A549 (cell line): ENCODE measurements around the gene ITSN1. TPM values are rescaled to one million over a fixed set of nuclear protein-coding genes. Genes with fewer than 3 reads are reported as not detected.

Experiments
- ATAC-seq, 2 experiments: fragments of 200-7000 bp in 1 of 2; fragments of >200 bp in 1 of 2; cut with Nextera tagmentation in 1 of 2; cut with Tn5 transposase in 1 of 2; 3 replicates each; pipeline versions ENCODE4 v1.8.0 to v1.9.1; 2018 to 2020; ENCODE audit warnings: mild to moderate bottlenecking in 1 of 2, moderate library complexity in 1 of 2
- CTCF ChIA-PET: fragments of 300-600 bp; sonication (Branson Sonifier 250); formaldehyde crosslinking; extraction: SDS; loops from one replicate; lab custom pipeline; 2021; ENCODE audit warnings: antibody characterized with exemption, inconsistent platforms; lab: Yijun Ruan, JAX
- POLR2A ChIA-PET: fragments of 350-600 bp; formaldehyde crosslinking; extraction: SDS; loops from one replicate; lab custom pipeline; 2021; ENCODE audit warnings: antibody characterized with exemption, inconsistent platforms; lab: Yijun Ruan, JAX
- DNase-seq, 2 experiments: peaks; one replicate each; pipeline versions ENCODE4 v3.0.0 to v3.0.0-alpha.2; 2011 to 2016; ENCODE audit warnings: low read depth in 1 of 2, low spot score in 1 of 2
- FAIRE-seq: peaks from 2 replicates; lab custom pipeline; 2011; peaks lifted over from hg19 to GRCh38; lab: Jason Lieb, UNC
- H3K27ac ChIP-seq, 2 experiments: fragments of >200 bp; sonication (Bioruptor Twin); formaldehyde crosslinking; 3 replicates each; pipeline ENCODE4 v1.5.1; 2016 to 2017
- H3K4me1 ChIP-seq: fragments of >200 bp; sonication (Bioruptor Twin); formaldehyde crosslinking; 3 replicates; pipeline ENCODE4 v1.6.1; 2016
- H3K4me2 ChIP-seq: fragments of >200 bp; sonication (Bioruptor Twin); formaldehyde crosslinking; 3 replicates; pipeline ENCODE4 v1.6.1; 2016
- H3K4me3 ChIP-seq: fragments of >200 bp; sonication (Bioruptor Twin); formaldehyde crosslinking; 3 replicates; pipeline ENCODE4 v1.5.1; 2016
- H3K9me3 ChIP-seq: fragments of >200 bp; sonication (Bioruptor Twin); formaldehyde crosslinking; 3 replicates; pipeline ENCODE4 v1.6.1; 2016
- BHLHE40 ChIP-seq: IDR thresholded peaks from 2 replicates; pipeline ENCODE4 v1.6.1; 2012; ENCODE audit warnings: low read depth, low read length, inconsistent platforms
- CBX8 ChIP-seq: fragments of 200-600 bp; sonication (generic); IDR thresholded peaks from 2 replicates; pipeline ENCODE4 v1.6.1; 2016
- CEBPB ChIP-seq, 2 experiments: fragments of >200 bp in 1 of 2; sonication (Bioruptor Twin) in 1 of 2; formaldehyde crosslinking in 1 of 2; IDR thresholded peaks; 2 replicates each; pipeline ENCODE4 v1.6.1; 2012 to 2016
- CHD4 ChIP-seq: fragments of 200-600 bp; sonication (generic); IDR thresholded peaks from 2 replicates; pipeline ENCODE4 v1.6.1; 2016; ENCODE audit warnings: antibody characterized with exemption, mild to moderate bottlenecking, borderline replicate concordance
- EHF ChIP-seq: fragments of 250-450 bp; sonication (Bioruptor Pico); IDR thresholded peaks from 2 replicates; pipeline ENCODE4 v1.5.0; 2020; ENCODE audit warnings: mild to moderate bottlenecking
- EHMT2 ChIP-seq: fragments of 200-600 bp; sonication (generic); IDR thresholded peaks from 2 replicates; pipeline ENCODE4 v1.6.1; 2016; ENCODE audit warnings: antibody characterized with exemption, low read depth, mild to moderate bottlenecking, moderate library complexity
- ESRRA ChIP-seq: fragments of 150-350 bp; IDR thresholded peaks from 2 replicates; pipeline ENCODE4 v1.6.1; 2014; ENCODE audit warnings: mild to moderate bottlenecking, low read length, borderline replicate concordance
- FOSB ChIP-seq: fragments of 250-450 bp; sonication (Bioruptor Pico); IDR thresholded peaks from 2 replicates; pipeline ENCODE4 v1.5.0; 2020; ENCODE audit warnings: mild to moderate bottlenecking, moderate library complexity
- FOSL2 ChIP-seq, 2 experiments: fragments of 450-650 bp in 1 of 2; fragments of >200 bp in 1 of 2; sonication (Bioruptor Twin) in 1 of 2; formaldehyde crosslinking; IDR thresholded peaks; 2 replicates each; pipeline versions ENCODE4 v1.5.0 to v1.6.1; 2016 to 2020; ENCODE audit warnings: mild to moderate bottlenecking in 1 of 2, moderate library complexity in 1 of 2
- HOXA7 ChIP-seq: fragments of 250-450 bp; sonication (Bioruptor Pico); IDR thresholded peaks from 2 replicates; pipeline ENCODE4 v1.5.0; 2020; ENCODE audit warnings: mild to moderate bottlenecking, moderate library complexity
- HOXB13 ChIP-seq: fragments of 250-450 bp; sonication (Bioruptor Pico); IDR thresholded peaks from 2 replicates; pipeline ENCODE4 v1.5.0; 2020; ENCODE audit warnings: low read depth, mild to moderate bottlenecking, moderate library complexity
- JUNB ChIP-seq: fragments of >200 bp; sonication (Bioruptor Twin); formaldehyde crosslinking; IDR thresholded peaks from 2 replicates; pipeline ENCODE4 v1.6.1; 2016
- RCOR1 ChIP-seq: fragments of 150-350 bp; IDR thresholded peaks from 2 replicates; pipeline ENCODE4 v1.6.1; 2014; ENCODE audit warnings: antibody characterized with exemption, low read length, low read depth
- RNF2 ChIP-seq: fragments of 200-600 bp; sonication (generic); IDR thresholded peaks from 2 replicates; pipeline ENCODE4 v1.6.1; 2016; ENCODE audit warnings: low read depth, mild to moderate bottlenecking, antibody characterized with exemption, moderate library complexity, borderline replicate concordance
- SREBF2 ChIP-seq: fragments of 450-650 bp; IDR thresholded peaks from 2 replicates; pipeline ENCODE4 v1.6.1; 2014; ENCODE audit warnings: mild to moderate bottlenecking, moderate library complexity
- TFCP2L1 ChIP-seq: fragments of 250-450 bp; sonication (Bioruptor Pico); IDR thresholded peaks from 2 replicates; pipeline ENCODE4 v1.5.0; 2021; ENCODE audit warnings: mild to moderate bottlenecking
- TP53 ChIP-seq: fragments of 250-450 bp; sonication (Bioruptor Pico); IDR thresholded peaks from 2 replicates; pipeline ENCODE4 v1.5.0; 2021; ENCODE audit warnings: mild to moderate bottlenecking, moderate library complexity
- ZC3H11A ChIP-seq: fragments of 450-650 bp; IDR thresholded peaks from 2 replicates; pipeline ENCODE4 v1.6.1; 2014; ENCODE audit warnings: antibody characterized with exemption, mild to moderate bottlenecking
- whole genome bisulfite sequencing: methylation state at CpG from one replicate; pipeline ENCODE4 v1.1.6; 2017; ENCODE audit errors: missing lambda C conversion rate; 5-methylcytosine and 5-hydroxymethylcytosine counted together
- polyA plus RNA-seq, 4 experiments: library from polyadenylated mRNA; depleted of rRNA in 3 of 4; stranded (reverse); fragments of >200 nt; fragmentation: RNase III in 1 of 4; extraction: RNeasy Plus Mini Kit Qiagen cat#74134 plus additional on column Dnase treatment in 1 of 4; gene quantifications; 2 replicates in 3 of 4; 3 replicates in 1 of 4; pipeline ENCODE4 v1.2.3, GENCODE V29; 2011 to 2017
- TF ChIP-seq, protein P1 (sequence below): fragments of 250-450 bp; sonication (Bioruptor Pico); IDR thresholded peaks from 2 replicates; pipeline ENCODE4 v1.5.0; 2021; ENCODE audit warnings: mild to moderate bottlenecking, moderate library complexity, borderline replicate concordance
- TF ChIP-seq, protein P2 (sequence below): IDR thresholded peaks from 2 replicates; pipeline ENCODE4 v1.6.1; 2012
- TF ChIP-seq, protein P3 (sequence below): fragments of >200 bp; sonication (Bioruptor Twin); formaldehyde crosslinking; IDR thresholded peaks from 2 replicates; pipeline ENCODE4 v1.6.1; 2016
- TF ChIP-seq, protein P4 (sequence below): fragments of 200-600 bp; sonication (generic); IDR thresholded peaks from 2 replicates; pipeline ENCODE4 v1.6.1; 2016; ENCODE audit warnings: antibody characterized with exemption, mild to moderate bottlenecking, moderate library complexity

ITSN1 gene
- polyA plus RNA-seq, 2 of the 4 experiments (the other 2 are of a cell fraction), result 15.2 to 23.7 TPM

DNA sequence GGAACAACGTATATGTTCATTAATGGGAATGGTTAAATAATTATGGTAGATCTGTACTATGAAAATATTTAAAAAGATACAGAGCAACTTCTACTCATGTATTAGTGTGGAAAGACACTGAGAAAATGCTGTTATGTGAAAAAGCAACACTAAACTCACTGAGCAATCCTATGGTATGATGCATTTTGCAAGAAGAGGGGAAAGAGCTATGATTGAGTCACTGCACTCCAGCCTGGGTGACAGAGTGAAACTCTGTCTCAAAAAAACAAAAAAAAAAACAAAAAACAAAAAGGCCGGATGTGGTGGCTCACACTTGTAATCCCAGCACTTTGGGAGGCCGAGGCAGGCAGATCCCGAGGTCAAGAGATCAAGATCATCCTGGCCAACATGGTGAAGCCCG, 228.9 kb downstream of the ITSN1 start:
- Histone ChIP-seq H3K4me3 (no peak overlapping the region), H3K27ac (no peak overlapping the region), H3K4me1 (no peaks in the 10 kb centered on the region), H3K4me2 (no peak overlapping the region), H3K9me3 (no peaks in the 10 kb centered on the region)
- POLR2A ChIA-PET, result no interaction called here
- TF ChIP-seq, protein P1, sequence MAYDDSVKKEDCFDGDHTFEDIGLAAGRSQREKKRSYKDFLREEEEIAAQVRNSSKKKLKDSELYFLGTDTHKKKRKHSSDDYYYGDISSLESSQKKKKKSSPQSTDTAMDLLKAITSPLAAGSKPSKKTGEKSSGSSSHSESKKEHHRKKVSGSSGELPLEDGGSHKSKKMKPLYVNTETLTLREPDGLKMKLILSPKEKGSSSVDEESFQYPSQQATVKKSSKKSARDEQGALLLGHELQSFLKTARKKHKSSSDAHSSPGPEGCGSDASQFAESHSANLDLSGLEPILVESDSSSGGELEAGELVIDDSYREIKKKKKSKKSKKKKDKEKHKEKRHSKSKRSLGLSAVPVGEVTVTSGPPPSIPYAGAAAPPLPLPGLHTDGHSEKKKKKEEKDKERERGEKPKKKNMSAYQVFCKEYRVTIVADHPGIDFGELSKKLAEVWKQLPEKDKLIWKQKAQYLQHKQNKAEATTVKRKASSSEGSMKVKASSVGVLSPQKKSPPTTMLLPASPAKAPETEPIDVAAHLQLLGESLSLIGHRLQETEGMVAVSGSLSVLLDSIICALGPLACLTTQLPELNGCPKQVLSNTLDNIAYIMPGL (CRISPR knock-in tag), result no peak
- TF ChIP-seq HOXB13 (CRISPR knock-in tag), result no peak
- TF ChIP-seq CHD4, result no peak
- no peak for TF ChIP-seq CBX8
- no peak for TF ChIP-seq FOSB (CRISPR knock-in tag)
- no peak for TF ChIP-seq TFCP2L1 (CRISPR knock-in tag)
- TF ChIP-seq FOSL2 (IDR thresholded peaks at IDR 0.05), result no peak
- no peak for TF ChIP-seq FOSL2 (CRISPR knock-in tag; IDR thresholded peaks at IDR 0.05)
- TF ChIP-seq HOXA7 (CRISPR knock-in tag), result no peak
- TF ChIP-seq, protein P2, sequence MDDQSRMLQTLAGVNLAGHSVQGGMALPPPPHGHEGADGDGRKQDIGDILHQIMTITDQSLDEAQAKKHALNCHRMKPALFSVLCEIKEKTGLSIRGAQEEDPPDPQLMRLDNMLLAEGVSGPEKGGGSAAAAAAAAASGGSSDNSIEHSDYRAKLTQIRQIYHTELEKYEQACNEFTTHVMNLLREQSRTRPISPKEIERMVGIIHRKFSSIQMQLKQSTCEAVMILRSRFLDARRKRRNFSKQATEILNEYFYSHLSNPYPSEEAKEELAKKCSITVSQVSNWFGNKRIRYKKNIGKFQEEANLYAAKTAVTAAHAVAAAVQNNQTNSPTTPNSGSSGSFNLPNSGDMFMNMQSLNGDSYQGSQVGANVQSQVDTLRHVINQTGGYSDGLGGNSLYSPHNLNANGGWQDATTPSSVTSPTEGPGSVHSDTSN, result no peak
- TF ChIP-seq BHLHE40, result no peak
- TF ChIP-seq EHF (CRISPR knock-in tag), result no peak
- TF ChIP-seq RNF2, result no peak
- TF ChIP-seq CEBPB (IDR thresholded peaks at IDR 0.05), result no peak
- TF ChIP-seq, protein P3, sequence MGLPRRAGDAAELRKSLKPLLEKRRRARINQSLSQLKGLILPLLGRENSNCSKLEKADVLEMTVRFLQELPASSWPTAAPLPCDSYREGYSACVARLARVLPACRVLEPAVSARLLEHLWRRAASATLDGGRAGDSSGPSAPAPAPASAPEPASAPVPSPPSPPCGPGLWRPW, result no peak
- TF ChIP-seq RCOR1, result no peak
- no peak for TF ChIP-seq ESRRA
- no peak for TF ChIP-seq EHMT2
- TF ChIP-seq, protein P4, sequence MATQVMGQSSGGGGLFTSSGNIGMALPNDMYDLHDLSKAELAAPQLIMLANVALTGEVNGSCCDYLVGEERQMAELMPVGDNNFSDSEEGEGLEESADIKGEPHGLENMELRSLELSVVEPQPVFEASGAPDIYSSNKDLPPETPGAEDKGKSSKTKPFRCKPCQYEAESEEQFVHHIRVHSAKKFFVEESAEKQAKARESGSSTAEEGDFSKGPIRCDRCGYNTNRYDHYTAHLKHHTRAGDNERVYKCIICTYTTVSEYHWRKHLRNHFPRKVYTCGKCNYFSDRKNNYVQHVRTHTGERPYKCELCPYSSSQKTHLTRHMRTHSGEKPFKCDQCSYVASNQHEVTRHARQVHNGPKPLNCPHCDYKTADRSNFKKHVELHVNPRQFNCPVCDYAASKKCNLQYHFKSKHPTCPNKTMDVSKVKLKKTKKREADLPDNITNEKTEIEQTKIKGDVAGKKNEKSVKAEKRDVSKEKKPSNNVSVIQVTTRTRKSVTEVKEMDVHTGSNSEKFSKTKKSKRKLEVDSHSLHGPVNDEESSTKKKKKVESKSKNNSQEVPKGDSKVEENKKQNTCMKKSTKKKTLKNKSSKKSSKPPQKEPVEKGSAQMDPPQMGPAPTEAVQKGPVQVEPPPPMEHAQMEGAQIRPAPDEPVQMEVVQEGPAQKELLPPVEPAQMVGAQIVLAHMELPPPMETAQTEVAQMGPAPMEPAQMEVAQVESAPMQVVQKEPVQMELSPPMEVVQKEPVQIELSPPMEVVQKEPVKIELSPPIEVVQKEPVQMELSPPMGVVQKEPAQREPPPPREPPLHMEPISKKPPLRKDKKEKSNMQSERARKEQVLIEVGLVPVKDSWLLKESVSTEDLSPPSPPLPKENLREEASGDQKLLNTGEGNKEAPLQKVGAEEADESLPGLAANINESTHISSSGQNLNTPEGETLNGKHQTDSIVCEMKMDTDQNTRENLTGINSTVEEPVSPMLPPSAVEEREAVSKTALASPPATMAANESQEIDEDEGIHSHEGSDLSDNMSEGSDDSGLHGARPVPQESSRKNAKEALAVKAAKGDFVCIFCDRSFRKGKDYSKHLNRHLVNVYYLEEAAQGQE, result no peak
- no peak for TF ChIP-seq JUNB
- TF ChIP-seq TP53 (CRISPR knock-in tag), result no peak
- CTCF ChIA-PET, result interaction anchor here (1.2 kb wide), 1 partner anchor 53 kb away, joined by 5 read pairs; no protein-coding TSS in a partner anchor
- ATAC-seq (no peak), FAIRE-seq (no peak), DNase-seq (no peak)
- 74% methylated on average over 5 of the region's 5 CpGs for WGBS

DNA sequence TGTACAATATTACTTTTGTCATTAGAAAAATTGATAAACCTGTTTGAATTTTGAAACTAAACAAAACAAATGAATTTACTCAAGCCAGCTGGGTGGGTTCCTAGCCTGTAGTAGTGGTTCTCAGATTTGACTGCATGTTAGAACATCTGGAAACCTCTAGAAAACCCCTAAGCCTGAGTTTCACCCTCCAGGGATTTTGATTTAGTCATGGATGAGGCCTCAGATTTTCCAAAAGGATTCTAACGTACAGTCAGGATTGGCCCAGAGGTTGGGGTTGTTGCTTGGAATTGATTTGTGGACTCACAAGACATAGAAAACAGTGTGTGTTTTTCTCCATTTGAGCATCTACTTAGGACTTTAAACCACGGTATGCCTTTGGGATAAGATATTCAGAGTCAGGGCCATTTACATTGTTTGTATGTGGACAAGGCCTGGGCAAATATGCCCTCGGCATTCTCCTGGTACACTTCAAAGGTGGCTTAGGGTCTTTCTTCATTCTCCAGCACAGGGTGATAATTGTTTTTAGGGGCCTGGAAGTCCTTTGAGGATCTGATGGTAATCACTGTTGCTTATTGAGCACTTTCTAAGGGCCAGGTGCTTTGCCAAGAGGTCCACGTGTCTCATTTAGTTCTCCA, 230.7 kb downstream of the ITSN1 start:
- Histone ChIP-seq H3K4me1 (no peaks in the 10 kb centered on the region), H3K9me3 (no peaks in the 10 kb centered on the region), H3K4me2 (no peak overlapping the region), H3K27ac (no peak overlapping the region), H3K4me3 (no peak overlapping the region)
- ChIA-PET POLR2A (no interaction called here), CTCF (no interaction called here)
- DNase-seq, result no peak
- 80% methylated on average over 3 of the region's 4 CpGs for WGBS
- no peak for TF ChIP-seq ZC3H11A
- TF ChIP-seq SREBF2, result no peak
- TF ChIP-seq, protein P1 (CRISPR knock-in tag), result no peak
- FAIRE-seq, result no peak
- ATAC-seq, result no peak
